CD4-positive, alpha-beta T cell (primary cell): ENCODE data around the gene TAF5L. TPM values are rescaled to one million over a fixed set of nuclear protein-coding genes. Genes with fewer than 3 reads are reported as not detected.
"Not testable (repeated sequence)": the region's sequence is repeated elsewhere in the genome, so short reads cannot be mapped to it uniquely, and the experiment has no call there.

Experiments
- ATAC-seq: fragments of 200-7000 bp; cut with Tn5 transposase; one replicate; pipeline ENCODE4 v1.10.0; 2022; ENCODE audit warnings: mild to moderate bottlenecking; ENCODE audit not compliant: poor library complexity
- CTCF ChIA-PET: fragments of 350-600 bp; sonication (Branson Sonifier 250); formaldehyde crosslinking; loops from one replicate; lab custom pipeline; 2021; ENCODE audit warnings: antibody characterized with exemption, inconsistent platforms; lab: Charles Lee
- POLR2A ChIA-PET: fragments of 350-600 bp; sonication (Branson Sonifier 250); formaldehyde crosslinking; loops from one replicate; lab custom pipeline; 2021; ENCODE audit warnings: antibody characterized with exemption, inconsistent platforms; lab: Charles Lee
- DNase-seq, 14 experiments: peaks; one replicate each; pipeline ENCODE4 v3.0.0-alpha.2; 2013 to 2020; ENCODE audit warnings: mixed read lengths in 2 of 14
- H3K27ac ChIP-seq, 2 donors: one replicate each; pipeline versions ENCODE4 v1.5.1 to v1.7.0; 2013; ENCODE audit warnings: low read length in 2 of 2, low read depth in 1 of 2, mild to moderate bottlenecking in 1 of 2
- H3K27me3 ChIP-seq, 2 experiments: 1 replicate in 1 of 2; 2 replicates in 1 of 2; pipeline versions ENCODE4 v1.6.1 to v1.7.0; 2013; ENCODE audit warnings: low read length in 2 of 2, control low read depth in 1 of 2, mild to moderate bottlenecking in 1 of 2, moderate library complexity in 1 of 2; ENCODE audit not compliant: insufficient read depth in 2 of 2, control insufficient read depth in 1 of 2
- H3K36me3 ChIP-seq: one replicate; pipeline ENCODE4 v1.6.1; 2013; ENCODE audit warnings: low read length, control low read depth; ENCODE audit not compliant: insufficient read depth
- H3K4me1 ChIP-seq: one replicate; pipeline ENCODE4 v1.6.1; 2013; ENCODE audit warnings: low read length, control low read depth; ENCODE audit not compliant: insufficient read depth
- H3K4me3 ChIP-seq: one replicate; pipeline ENCODE4 v1.5.1; 2013; ENCODE audit warnings: mild to moderate bottlenecking, low read length, moderate library complexity
- H3K9me3 ChIP-seq, 2 experiments: 1 replicate in 1 of 2; 2 replicates in 1 of 2; pipeline versions ENCODE4 v1.6.1 to v1.7.0; 2013; ENCODE audit warnings: low read length in 2 of 2, mild to moderate bottlenecking in 2 of 2, control low read depth in 1 of 2, moderate library complexity in 1 of 2; ENCODE audit not compliant: control insufficient read depth in 1 of 2, insufficient read depth in 1 of 2
- H3K27ac Mint-ChIP-seq: one replicate; pipeline ENCODE4 v1.8.0; 2020; ENCODE audit warnings: mixed read lengths
- H3K27me3 Mint-ChIP-seq: one replicate; pipeline ENCODE4 v1.8.0; 2021; ENCODE audit warnings: mixed read lengths
- H3K36me3 Mint-ChIP-seq: one replicate; pipeline ENCODE4 v1.8.0; 2021; ENCODE audit warnings: low read depth, mixed read lengths
- H3K4me1 Mint-ChIP-seq: one replicate; pipeline ENCODE4 v1.8.0; 2021; ENCODE audit warnings: low read depth, mixed read lengths
- H3K4me3 Mint-ChIP-seq: one replicate; pipeline ENCODE4 v1.8.0; 2020; ENCODE audit warnings: mild to moderate bottlenecking, mixed read lengths
- H3K9me3 Mint-ChIP-seq: one replicate; pipeline ENCODE4 v1.8.0; 2020; ENCODE audit warnings: mixed read lengths
- CTCF ChIP-seq: fragments of 200-600 bp; IDR thresholded peaks from one replicate; pipeline ENCODE4 v1.8.0; 2022; ENCODE audit warnings: antibody characterized with exemption, mild to moderate bottlenecking
- intact Hi-C, 2 experiments: fragments of 100-400 bp; cut with DNase I in 1 of 2; cut with micrococcal nuclease in 1 of 2; formaldehyde crosslinking; loops; one replicate each; pipeline versions ENCODE4 v1.15.1 to v1.9.0; 2023 to 2025; cut with DNase I, micrococcal nuclease
- total RNA-seq, 174 experiments: library from RNA in 2 of 174; stranded (reverse) in 2 of 174; gene quantifications; one replicate each; pipeline ENCODE4 v1.2.3 and lab custom pipeline; 2021 to 2026

TAF5L gene
- total RNA-seq, 2 experiments from 2014 or later, result 19.5 to 21.9 TPM

GRCh38 chr1:229624521-229625070, 1.3 kb downstream of the TAF5L start:
- H3K27me3 ChIP-seq, result no peaks in the 10 kb centered on the region
- peak overlapping the region; percentile 93 for H3K4me3 ChIP-seq
- peaks cover 28% of the 10 kb centered on the region for H3K4me1 ChIP-seq
- ChIA-PET CTCF (interaction anchor here (4.9 kb wide), 1 partner anchor 65 kb away, joined by 29 read pairs; the partner anchor contains the start of gene ABCB10), POLR2A (interaction anchor here (1.7 to 8.3 kb wide), 2 partner anchors 66 to 116 kb away, joined by 5 to 85 read pairs; partner anchors contain the start of genes ABCB10 and NUP133)
- TF ChIP-seq CTCF, result no peak
- peak overlapping the region; percentile 81 for H3K27ac Mint-ChIP-seq
- no peak for DNase-seq
- no peak for ATAC-seq
- H3K36me3 ChIP-seq, result no peaks in the 10 kb centered on the region
- H3K27me3 Mint-ChIP-seq, result no peaks in the 10 kb centered on the region
- intact Hi-C loops, result loop anchor here (5.0 to 10.0 kb wide), 7 partner anchors 67 to 1890 kb away; partner anchors contain the start of genes GALNT2 (in 2 of the 2), ABCB10 (in 1 of the 2), JMJD4 (in 1 of the 2) and NUP133 (in 1 of the 2)
- H3K9me3 Mint-ChIP-seq, result no peaks in the 10 kb centered on the region
- no peaks in the 10 kb centered on the region for H3K9me3 ChIP-seq
- peaks cover 11% of the 10 kb centered on the region for H3K36me3 Mint-ChIP-seq
- peak overlapping the region; percentile 93 for H3K4me3 Mint-ChIP-seq
- no peak overlapping the region for H3K27ac ChIP-seq
- H3K4me1 Mint-ChIP-seq, result peaks cover 68% of the 10 kb centered on the region

- no peaks in the 10 kb centered on the region for H3K27me3 Mint-ChIP-seq
- Histone ChIP-seq H3K36me3 (no peaks in the 10 kb centered on the region), H3K9me3 (no peaks in the 10 kb centered on the region), H3K27ac (no peak overlapping the region), H3K27me3 (no peaks in the 10 kb centered on the region), H3K4me3 (no peak overlapping the region), H3K4me1 (peaks cover 32% of the 10 kb centered on the region)
- TF ChIP-seq CTCF, result no peak
- DNase-seq (no peak), ATAC-seq (no peak)
- intact Hi-C loops, result loop anchor here (10.0 kb wide), 2 partner anchors 441 to 1889 kb away; partner anchors contain the start of genes GALNT2 (in 1 of the 2), JMJD4 (in 1 of the 2) and SNAP47 (in 1 of the 2)
- H3K4me3 Mint-ChIP-seq, result peak overlapping the region; percentile 93
- ChIA-PET POLR2A (interaction anchor here (8.3 kb wide), 1 partner anchor 65 kb away, joined by 85 read pairs; the partner anchor contains the start of gene ABCB10), CTCF (interaction anchor here (1.1 kb wide), 1 partner anchor 38 kb away, joined by 3 read pairs; no protein-coding TSS in a partner anchor)
- no peaks in the 10 kb centered on the region for H3K9me3 Mint-ChIP-seq
- H3K27ac Mint-ChIP-seq, result peak overlapping the region; percentile 21
- peaks cover 66% of the 10 kb centered on the region for H3K4me1 Mint-ChIP-seq
- H3K36me3 Mint-ChIP-seq, result peaks cover 10% of the 10 kb centered on the region
Observed at GRCh38 chr1:229623838-229624237, 2.1 kb downstream of the TAF5L start.

- Mint-ChIP-seq H3K9me3 (no peaks in the 10 kb centered on the region), H3K36me3 (peaks cover 10% of the 10 kb centered on the region), H3K4me3 (peak overlapping the region; percentile 1), H3K27me3 (no peaks in the 10 kb centered on the region), H3K4me1 (peaks cover 60% of the 10 kb centered on the region), H3K27ac (no peak overlapping the region)
- ATAC-seq (no peak), DNase-seq (no peak)
- no peak overlapping the region for H3K4me3 ChIP-seq
- no peak overlapping the region for H3K27ac ChIP-seq
- peaks cover 32% of the 10 kb centered on the region for H3K4me1 ChIP-seq
- no peaks in the 10 kb centered on the region for H3K36me3 ChIP-seq
- no peak for TF ChIP-seq CTCF
- no peaks in the 10 kb centered on the region for H3K27me3 ChIP-seq
- ChIA-PET POLR2A (interaction anchor here (8.3 kb wide), 1 partner anchor 65 kb away, joined by 85 read pairs; the partner anchor contains the start of gene ABCB10), CTCF (interaction anchor here (1.1 kb wide), 1 partner anchor 38 kb away, joined by 3 read pairs; no protein-coding TSS in a partner anchor)
- H3K9me3 ChIP-seq, result no peaks in the 10 kb centered on the region
- intact Hi-C loops, result loop anchor here (10.0 kb wide), 2 partner anchors 442 to 1888 kb away; partner anchors contain the start of genes GALNT2 (in 1 of the 2), JMJD4 (in 1 of the 2) and SNAP47 (in 1 of the 2)
Observed at GRCh38 chr1:229623225-229623624, 2.7 kb downstream of the TAF5L start.

GRCh38 chr1:229622641-229623120, 3.2 kb downstream of the TAF5L start:
- not testable (repeated sequence) for H3K27me3 Mint-ChIP-seq, H3K36me3 Mint-ChIP-seq, H3K27ac Mint-ChIP-seq, ATAC-seq, H3K4me3 Mint-ChIP-seq, H3K36me3 ChIP-seq, H3K27me3 ChIP-seq, H3K9me3 ChIP-seq, H3K27ac ChIP-seq, H3K4me3 ChIP-seq, DNase-seq, H3K9me3 Mint-ChIP-seq
- ChIA-PET POLR2A (interaction anchor here (8.3 kb wide), 1 partner anchor 64 kb away, joined by 85 read pairs; the partner anchor contains the start of gene ABCB10), CTCF (interaction anchor here (1.1 kb wide), 2 partner anchors 21 to 39 kb away, joined by 3 read pairs; no protein-coding TSS in a partner anchor)
- intact Hi-C loops, result loop anchor here (10.0 kb wide), 2 partner anchors 442 to 1888 kb away; partner anchors contain the start of genes GALNT2 (in 1 of the 2), JMJD4 (in 1 of the 2) and SNAP47 (in 1 of the 2)
- peaks cover 32% of the 10 kb centered on the region for H3K4me1 ChIP-seq
- peaks cover 63% of the 10 kb centered on the region for H3K4me1 Mint-ChIP-seq
